Ovary (tissue), 9 donors: ENCODE data around the gene ASB11. TPM values are rescaled to one million over a fixed set of nuclear protein-coding genes. Genes with fewer than 3 reads are reported as not detected.

ENCODE experiments used
- DNase-seq, 5 donors: peaks; one replicate each; pipeline ENCODE4 v3.0.0-alpha.2; 2019 to 2020
- H3K27ac ChIP-seq, 2 donors: fragments of 200-600 bp; one replicate each; pipeline versions ENCODE4 v1.5.1 to v1.8.0; 2019 to 2022
- H3K27me3 ChIP-seq: fragments of 200-600 bp; one replicate; pipeline ENCODE4 v1.8.0; 2022
- H3K36me3 ChIP-seq: fragments of 200-600 bp; sonication (generic); one replicate; pipeline ENCODE4 v1.5.1; 2019
- H3K4me1 ChIP-seq: one replicate; pipeline ENCODE4 v1.8.1; 2013; ENCODE audit warnings: mild to moderate bottlenecking, moderate library complexity; ENCODE audit not compliant: insufficient read depth
- H3K4me3 ChIP-seq: fragments of 200-600 bp; sonication (generic); one replicate; pipeline ENCODE4 v1.5.1; 2017
- H3K9me3 ChIP-seq, 2 donors: fragments of 200-600 bp in 1 of 2; sonication (generic) in 1 of 2; one replicate each; pipeline versions ENCODE4 v1.5.1 to v1.8.1; 2013 to 2019; ENCODE audit warnings: mild to moderate bottlenecking in 1 of 2, moderate library complexity in 1 of 2
- CTCF ChIP-seq, 3 donors: fragments of 450-650 bp in 2 of 3; fragments of 200-600 bp in 1 of 3; IDR thresholded peaks; one replicate each; pipeline versions ENCODE4 v1.5.1 to v1.8.0; 2016 to 2022; ENCODE audit warnings: antibody characterized with exemption in 3 of 3, mild to moderate bottlenecking in 1 of 3
- EP300 ChIP-seq: sonication (generic); formaldehyde crosslinking; IDR thresholded peaks from one replicate; pipeline ENCODE4 v1.6.1; 2017; ENCODE audit warnings: antibody characterized with exemption
- POLR2A ChIP-seq: fragments of 450-650 bp; IDR thresholded peaks from one replicate; pipeline ENCODE4 v1.6.1; 2017; ENCODE audit warnings: antibody characterized with exemption, mild to moderate bottlenecking, moderate library complexity
- WGBS, 3 donors: extraction: QIAGEN DNeasy Blood & Tissue Kit in 1 of 3; methylation state at CpG; one replicate each; pipeline versions ENCODE4 v1.1.5 to v1.1.7; 2013 to 2017; 5-methylcytosine and 5-hydroxymethylcytosine counted together
- intact Hi-C, 4 donors: fragments of 100-400 bp; cut with DNase I; formaldehyde crosslinking; loops; one replicate each; pipeline versions ENCODE4 v1.11.0 to v1.15.1; 2022 to 2023
- polyA plus RNA-seq, 2 donors: library from polyadenylated mRNA; stranded (reverse); fragments of 200-250 nt in 1 of 2; fragments of 350-450 nt in 1 of 2; fragmentation: Illumina TruSeq in 1 of 2; extraction: RNeasy Lipid Tissue Mini Kit (QIAGEN cat#74804) in 1 of 2; gene quantifications; one replicate each; pipeline ENCODE4 v1.2.3, GENCODE V29; 2013 to 2014
- total RNA-seq, 7 donors: library from RNA; depleted of rRNA in 2 of 7; stranded (reverse); fragments of >200 nt in 2 of 7; fragmentation: NEBNext Ultra II Directional in 3 of 7; extraction: Animal tissue kit (Norgen Biotek cat#: 25700) in 3 of 7; gene quantifications; one replicate each; pipeline versions ENCODE4 v1.1.0 to v1.2.4, GENCODE V29; 2016 to 2023
- donor health status: DM: no; HTN: no; CAD: no; lungs with moderate emphysema.
- donor health status: DM: no; HTN: no; CAD: no.
- donor health status: Bipolar disorder and iron deficiency.
- donor health status: DM: yes; HTN: yes; CAD: no.
- donor health status: DM: no; HTN: no; CAD: no.
- donor health status: DM: yes; HTN: yes; CAD: no.

ASB11 gene
- total and polyA plus RNA-seq, 9 donors, result 0.06 to 0.08 TPM; not detected in 7

GRCh38 chrX:15320297-15320696, 4.9 kb upstream of the ASB11 start:
- intact Hi-C loops, result no loop called here
- WGBS, 3 donors, result 29 to 47% (median 38%) methylated on average over 4 of the region's 4 CpGs
- H3K27me3 ChIP-seq, result no peaks in the 10 kb centered on the region
- H3K27ac ChIP-seq, result no peak overlapping the region
- no peak overlapping the region for H3K4me3 ChIP-seq
- H3K4me1 ChIP-seq, result no peaks in the 10 kb centered on the region
- no peaks in the 10 kb centered on the region for H3K36me3 ChIP-seq
- no peaks in the 10 kb centered on the region for H3K9me3 ChIP-seq
- DNase-seq, result no peak
- TF ChIP-seq EP300 (no peak), POLR2A (no peak), CTCF (IDR thresholded peaks at IDR 0.05) (no peak)

GRCh38 chrX:15319075-15319474, 3.6 kb upstream of the ASB11 start:
- intact Hi-C loops, result no loop called here
- H3K27me3 ChIP-seq, result no peaks in the 10 kb centered on the region
- H3K27ac ChIP-seq, result no peak overlapping the region
- no peaks in the 10 kb centered on the region for H3K4me1 ChIP-seq
- H3K36me3 ChIP-seq, result no peaks in the 10 kb centered on the region
- TF ChIP-seq POLR2A, result no peak
- no peak for TF ChIP-seq EP300
- TF ChIP-seq CTCF (IDR thresholded peaks at IDR 0.05), result no peak
- no peaks in the 10 kb centered on the region for H3K9me3 ChIP-seq
- WGBS, 3 donors, result 78 to 81% (median 79%) methylated on average over 4 of the region's 4 CpGs
- DNase-seq, result no peak
- no peak overlapping the region for H3K4me3 ChIP-seq

DNA sequence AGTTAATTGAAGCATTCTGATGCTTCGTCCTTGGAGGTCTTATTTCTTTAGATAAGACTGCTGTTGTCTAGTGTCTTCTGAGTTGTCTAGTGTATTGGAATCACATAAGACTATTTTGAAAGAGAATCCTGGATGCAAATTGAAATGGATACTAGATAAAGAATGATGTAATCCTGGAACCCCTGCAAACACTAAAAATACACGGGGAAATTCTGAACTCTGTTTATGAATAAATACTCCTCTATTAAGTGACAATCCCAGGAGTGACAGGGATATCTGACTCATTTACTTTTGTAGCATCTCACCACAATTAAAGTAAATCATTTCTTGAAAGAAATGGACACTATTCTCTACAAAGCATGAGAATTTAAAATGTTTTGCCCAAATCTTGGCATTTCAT, 968 bp downstream of the ASB11 start:
- H3K4me1 ChIP-seq, result no peaks in the 10 kb centered on the region
- intact Hi-C loops, result no loop called here
- H3K4me3 ChIP-seq, result no peak overlapping the region
- no peaks in the 10 kb centered on the region for H3K36me3 ChIP-seq
- no peak overlapping the region for H3K27ac ChIP-seq
- DNase-seq, result no peak
- 39 to 42% (median 41%) methylated on average over 2 of the region's 2 CpGs for WGBS, 3 donors
- TF ChIP-seq POLR2A (no peak), CTCF (IDR thresholded peaks at IDR 0.05) (no peak), EP300 (no peak)
- H3K27me3 ChIP-seq, result no peaks in the 10 kb centered on the region
- H3K9me3 ChIP-seq, result no peaks in the 10 kb centered on the region

DNA sequence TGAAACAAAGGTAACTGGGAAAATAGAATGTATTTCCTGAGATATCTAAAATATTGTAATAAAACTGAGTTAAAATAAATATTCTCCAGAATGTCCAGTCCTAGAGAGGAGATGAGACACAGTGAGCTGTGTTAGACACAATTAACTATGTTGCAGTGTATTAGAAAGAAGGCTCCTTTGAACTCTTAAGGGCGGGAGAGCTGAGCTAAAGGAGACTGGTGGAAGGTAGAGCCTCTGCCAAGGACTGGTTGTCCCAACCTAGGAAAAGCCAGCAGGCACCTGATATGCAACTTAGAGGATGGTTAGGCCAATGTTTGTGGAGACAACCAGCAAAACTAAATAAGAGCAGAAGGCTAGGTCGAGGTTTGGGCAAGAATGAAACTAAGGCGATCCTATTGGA, 4.3 kb downstream of the ASB11 start:
- no peaks in the 10 kb centered on the region for H3K4me1 ChIP-seq
- H3K9me3 ChIP-seq, result no peaks in the 10 kb centered on the region
- DNase-seq, result no peak
- intact Hi-C loops, result no loop called here
- no peak for TF ChIP-seq CTCF (IDR thresholded peaks at IDR 0.05)
- no peak for TF ChIP-seq EP300
- TF ChIP-seq POLR2A, result no peak
- H3K4me3 ChIP-seq, result no peak overlapping the region
- peak overlapping the region in 1 of 2 donors; percentile 22 for H3K27ac ChIP-seq
- no peaks in the 10 kb centered on the region for H3K36me3 ChIP-seq
- no peaks in the 10 kb centered on the region for H3K27me3 ChIP-seq
- WGBS, 3 donors, result 69 to 80% (median 80%) methylated on average over 3 of the region's 3 CpGs
